GM18499 (cell line): ENCODE measurements around the gene STK17B.
"Not testable (repeated sequence)": the region's sequence is repeated elsewhere in the genome, so short reads cannot be mapped to it uniquely, and the experiment has no call there.

ENCODE experiments used
- ATAC-seq: cut with Tn5 transposase; IDR thresholded peaks from one replicate; pipeline ENCODE4 v1.9.1; 2021; ENCODE audit warnings: moderate number of reproducible peaks; ENCODE audit not compliant: insufficient read depth, unreplicated experiment

Gene STK17B

DNA sequence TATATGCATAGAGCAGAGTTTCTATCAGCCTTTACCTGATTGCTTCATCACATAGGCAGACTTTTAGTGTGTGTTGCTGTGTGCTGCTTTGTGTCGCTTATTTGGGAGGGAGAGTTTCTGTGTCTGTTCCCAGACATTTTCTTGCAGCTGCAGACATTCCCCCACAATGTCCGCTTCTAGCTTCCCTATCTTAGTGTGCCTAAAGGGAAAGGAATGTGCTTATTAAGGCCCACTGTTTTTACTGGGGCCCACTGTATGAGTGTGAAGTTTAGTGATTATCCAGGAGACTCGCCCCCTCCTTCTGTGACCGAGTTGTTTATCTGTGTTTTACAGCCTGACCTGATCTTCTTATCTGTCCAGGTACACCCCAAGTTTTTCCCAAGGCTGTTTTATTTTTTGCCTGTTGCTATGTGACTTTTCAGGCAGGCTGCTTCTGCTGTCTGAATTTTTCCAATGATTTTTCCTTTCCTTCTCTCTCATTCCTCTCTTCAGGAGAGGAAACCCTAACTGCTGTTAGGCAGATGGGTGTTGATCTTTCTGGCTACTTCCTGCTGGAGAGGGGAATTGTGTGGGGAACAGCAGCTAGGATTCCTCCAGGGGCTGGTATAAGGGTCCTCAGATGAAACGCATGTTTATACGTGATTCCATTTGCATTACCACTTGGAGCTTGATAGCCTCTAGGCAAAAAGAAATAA, 47.6 kb downstream of the STK17B start:
- no peak for ATAC-seq

DNA sequence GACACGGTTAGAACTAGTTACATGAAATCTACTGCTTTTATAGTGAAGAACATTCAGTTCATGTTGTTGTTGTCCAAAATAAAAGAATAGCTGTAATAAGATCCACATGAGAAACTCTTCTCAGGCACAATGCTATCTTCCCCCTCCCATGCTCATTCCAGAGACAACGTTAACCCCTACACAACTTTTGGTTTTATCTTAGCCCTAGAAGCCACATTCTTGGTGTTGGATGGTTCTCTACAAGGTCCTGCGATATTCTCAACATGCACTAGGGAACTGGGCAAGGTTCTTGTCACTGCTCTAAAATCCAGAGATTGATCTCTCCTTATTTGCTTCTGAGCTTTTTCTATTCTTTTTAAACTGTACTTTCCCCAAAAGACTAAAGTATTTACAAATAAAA, 51.5 kb downstream of the STK17B start:
- ATAC-seq, result no peak

- ATAC-seq, result no peak
Observed at GRCh38 chr2:196117214-196117705, 54.1 kb downstream of the STK17B start.

GRCh38 chr2:196113061-196113974, 58.1 kb downstream of the STK17B start:
- no peak for ATAC-seq

- no peak for ATAC-seq
Observed at GRCh38 chr2:196112418-196113034, 58.9 kb downstream of the STK17B start.

DNA sequence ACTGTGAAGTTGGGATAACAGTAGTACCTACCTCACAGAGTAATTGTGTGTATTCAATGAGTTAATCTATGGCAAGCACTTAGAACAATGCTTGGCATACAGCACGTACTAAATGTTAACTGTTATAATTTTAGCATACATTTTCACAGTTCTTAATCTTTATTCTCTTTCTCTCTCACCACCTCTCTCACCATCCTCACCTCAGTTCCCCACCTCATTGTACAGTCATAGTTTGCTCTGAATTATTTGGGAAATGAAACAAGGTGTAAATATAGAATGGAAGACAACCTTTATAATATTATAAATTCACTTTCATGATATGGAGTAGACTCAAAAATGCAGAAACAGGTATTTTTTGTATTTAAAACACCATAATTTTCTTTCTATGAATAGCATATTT, 62.8 kb downstream of the STK17B start:
- ATAC-seq, result no peak

GRCh38 chr2:196105951-196106350, 65.4 kb downstream of the STK17B start:
- ATAC-seq, result no peak

DNA sequence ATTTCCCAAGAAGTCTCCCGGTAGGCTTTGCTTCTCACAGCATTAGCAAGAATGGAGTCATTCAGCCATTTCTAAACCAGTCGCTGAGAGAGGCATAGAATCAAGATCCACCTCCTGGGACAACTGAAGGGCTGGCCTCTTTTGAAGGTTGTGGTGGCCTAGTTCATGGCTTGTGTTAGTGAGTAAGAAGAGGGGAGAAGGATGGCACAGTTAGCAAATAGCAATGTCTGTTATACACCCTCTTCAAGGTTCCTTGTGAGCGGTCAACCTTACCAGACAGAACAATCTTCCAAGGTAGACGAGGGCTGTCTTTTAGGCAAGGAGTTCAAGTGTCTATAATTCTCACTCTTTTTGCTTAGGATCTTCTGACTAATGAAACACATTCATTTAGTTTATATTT, 67.3 kb downstream of the STK17B start:
- no peak for ATAC-seq

GRCh38 chr2:196103626-196104025, 67.8 kb downstream of the STK17B start:
- no peak for ATAC-seq

- ATAC-seq, result peak; percentile 91
Observed at GRCh38 chr2:196101325-196101991, 69.9 kb downstream of the STK17B start.

- ATAC-seq, result no peak
Observed at GRCh38 chr2:196099916-196100315, 71.5 kb downstream of the STK17B start.

- no peak for ATAC-seq
Observed at GRCh38 chr2:196097864-196098660, 73.3 kb downstream of the STK17B start.

DNA sequence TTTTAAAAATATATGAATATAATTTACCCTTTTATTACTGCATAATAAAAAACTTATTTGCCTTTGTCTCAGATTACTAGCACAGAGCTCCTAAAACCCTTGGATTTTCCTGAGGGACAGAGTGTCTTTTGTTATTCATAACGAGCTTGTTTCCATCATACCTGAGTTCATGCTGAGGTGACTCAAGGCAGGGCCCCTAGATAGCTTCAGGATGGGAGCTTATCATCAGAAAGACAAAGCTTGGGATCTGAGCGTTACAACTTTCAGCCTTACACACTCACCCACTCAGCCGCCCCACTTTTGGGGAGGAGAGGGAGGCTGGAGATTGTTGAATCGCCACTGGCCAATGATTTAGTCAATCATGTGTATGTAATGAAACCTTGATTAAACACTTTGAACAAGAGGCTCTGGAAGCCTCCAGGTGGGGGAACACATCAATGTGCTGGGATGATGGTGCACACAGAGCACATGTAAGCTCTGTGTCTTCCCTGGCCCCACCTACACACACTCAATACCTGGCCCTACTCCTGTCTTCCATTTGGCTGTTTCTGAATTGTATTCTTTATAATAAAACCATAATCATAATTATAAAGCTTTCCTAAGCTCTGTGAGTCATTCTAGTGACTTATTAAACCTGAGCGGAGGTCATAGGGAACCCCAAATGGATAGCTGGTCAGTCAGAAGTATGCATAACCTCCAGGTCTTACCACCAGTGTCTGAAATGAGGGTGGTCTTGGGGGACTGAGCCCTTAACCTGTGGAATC, 74.2 kb downstream of the STK17B start:
- ATAC-seq, result no peak

- no peak for ATAC-seq
Observed at GRCh38 chr2:196096264-196096663, 75.1 kb downstream of the STK17B start.

- not testable (repeated sequence) for ATAC-seq
Observed at GRCh38 chr2:196089448-196089847, 81.9 kb downstream of the STK17B start.

DNA sequence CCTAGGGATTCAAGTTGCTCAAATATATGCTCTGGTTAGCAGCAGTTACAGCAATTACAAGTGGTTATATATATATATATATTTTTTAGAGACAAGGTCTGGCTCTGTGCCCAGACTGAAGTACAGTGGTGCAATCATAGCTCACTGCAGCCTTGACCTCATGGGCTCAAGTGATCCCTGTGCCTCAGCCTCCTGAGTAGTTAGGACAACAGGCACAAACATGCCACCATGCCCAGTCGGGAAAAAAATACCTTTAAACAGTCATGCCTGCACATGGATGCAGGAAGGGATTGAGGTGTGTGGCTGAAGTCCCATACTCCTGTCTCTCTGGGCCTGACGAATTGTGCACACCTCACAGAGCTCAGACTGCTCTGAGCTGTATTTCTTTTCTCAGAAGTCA, 83.2 kb downstream of the STK17B start:
- ATAC-seq, result no peak

DNA sequence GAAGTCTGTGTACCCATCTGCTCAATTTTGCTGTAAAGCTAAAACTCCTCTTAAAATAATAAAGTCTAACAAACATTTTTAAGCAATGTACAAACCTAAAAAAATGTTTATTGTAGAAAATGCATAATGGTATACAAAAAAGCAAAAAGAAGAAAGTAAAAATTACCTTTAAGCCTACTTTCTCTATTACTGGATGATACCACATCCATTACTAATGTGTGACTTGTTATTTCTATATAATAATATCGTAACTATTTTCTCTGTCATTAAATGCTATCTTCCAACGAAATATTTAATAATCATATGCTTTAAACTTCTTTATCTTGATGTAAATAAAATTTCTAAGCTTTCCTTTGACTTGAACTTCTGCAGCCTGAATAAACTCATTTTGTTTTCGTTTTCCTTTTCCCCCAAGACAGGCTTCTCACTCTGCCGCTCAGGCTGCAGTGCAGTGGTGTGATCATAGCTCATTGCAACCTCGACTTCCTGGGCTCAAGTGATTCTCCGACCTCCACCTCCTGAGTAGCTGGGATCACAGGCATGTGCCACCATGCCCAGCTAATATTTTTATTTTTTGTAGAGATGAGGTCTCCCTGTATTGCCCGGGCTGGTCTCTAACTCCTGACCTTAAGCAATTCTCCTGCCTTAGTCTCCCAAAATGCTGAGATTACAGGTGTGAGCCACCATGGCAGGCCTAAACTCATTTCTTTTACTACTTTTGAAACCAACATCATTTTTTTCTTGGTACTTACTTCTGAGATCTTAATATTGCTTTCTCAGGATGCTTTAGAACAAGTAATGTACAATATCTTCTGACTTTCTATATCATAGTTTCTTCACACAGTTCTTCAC, 84.6 kb downstream of the STK17B start:
- ATAC-seq, result no peak

DNA sequence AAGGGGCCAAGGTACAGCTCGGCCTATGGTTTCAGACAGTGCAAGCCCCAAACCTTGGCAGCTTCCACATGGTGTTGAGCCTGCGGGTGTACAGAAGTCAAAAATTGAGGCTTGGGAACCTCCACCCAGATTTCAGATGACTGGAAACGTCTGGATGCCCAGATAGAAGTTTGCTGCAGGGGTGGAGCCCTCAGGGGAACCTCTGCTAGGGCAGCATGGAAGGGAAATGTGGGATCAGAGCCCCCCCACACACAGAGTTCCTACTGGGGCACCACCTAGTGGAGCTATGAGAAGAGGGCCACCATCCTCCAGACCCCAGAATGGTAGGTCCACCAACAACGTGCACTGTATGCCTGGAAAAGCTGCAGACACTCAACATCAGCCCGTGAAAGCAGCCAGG, 87.8 kb downstream of the STK17B start:
- no peak for ATAC-seq
